NB4 (cell line): ENCODE measurements around the gene ZFYVE16.
"Not testable (repeated sequence)": the region's sequence is repeated elsewhere in the genome, so short reads cannot be mapped to it uniquely, and the experiment has no call there.

Experiments used
- MAX ChIP-seq: IDR thresholded peaks from 2 replicates; pipeline ENCODE4 v1.6.1; 2011; ENCODE audit warnings: low read depth, low read length
- POLR2A ChIP-seq: IDR thresholded peaks from 2 replicates; pipeline ENCODE4 v1.6.1; 2011; ENCODE audit warnings: mild to moderate bottlenecking; ENCODE audit not compliant: insufficient read length; ENCODE audit errors: extremely low read depth

- not testable (repeated sequence) for TF ChIP-seq POLR2A, MAX
Measured at GRCh38 chr5:80493443-80493842, 85.6 kb downstream of the ZFYVE16 start.
